Hindlimb muscle (tissue), 1 donor: Measurements from ENCODE around the gene LCMT1. TPM values are rescaled to one million over a fixed set of nuclear protein-coding genes. Genes with fewer than 3 reads are reported as not detected.

Experiments used
- DNase-seq: peaks from one replicate; pipeline ENCODE4 v3.0.0-alpha.2; 2013
- polyA plus RNA-seq: library from polyadenylated mRNA; unstranded; fragments of 120-200 nt; gene quantifications from one replicate; pipeline ENCODE4 v1.2.1, GENCODE V29; 2013; ENCODE audit not compliant: insufficient read length

Gene LCMT1
- polyA plus RNA-seq, 1 donor = 36.8 TPM

DNA sequence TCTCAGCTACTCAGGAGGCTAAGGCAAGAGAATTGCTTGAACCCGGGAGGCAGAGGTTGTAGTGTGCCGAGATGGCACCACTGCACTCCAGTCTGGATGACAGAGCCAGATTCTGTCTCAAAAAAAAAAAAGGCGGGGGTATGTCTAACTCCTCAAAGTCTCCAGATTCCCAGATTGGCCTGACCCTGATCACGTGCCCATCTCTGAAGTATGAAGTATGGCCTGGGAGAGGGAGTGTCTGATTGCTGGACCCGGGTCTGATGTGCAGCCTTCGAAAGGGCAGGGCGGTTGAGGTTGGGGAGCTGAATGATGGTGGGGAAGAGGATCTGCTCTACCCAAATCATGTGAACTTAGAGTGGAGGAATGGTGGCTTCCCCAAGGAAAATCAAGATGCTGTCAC is 87.9 kb downstream of the LCMT1 start:
- no peak for DNase-seq

DNA sequence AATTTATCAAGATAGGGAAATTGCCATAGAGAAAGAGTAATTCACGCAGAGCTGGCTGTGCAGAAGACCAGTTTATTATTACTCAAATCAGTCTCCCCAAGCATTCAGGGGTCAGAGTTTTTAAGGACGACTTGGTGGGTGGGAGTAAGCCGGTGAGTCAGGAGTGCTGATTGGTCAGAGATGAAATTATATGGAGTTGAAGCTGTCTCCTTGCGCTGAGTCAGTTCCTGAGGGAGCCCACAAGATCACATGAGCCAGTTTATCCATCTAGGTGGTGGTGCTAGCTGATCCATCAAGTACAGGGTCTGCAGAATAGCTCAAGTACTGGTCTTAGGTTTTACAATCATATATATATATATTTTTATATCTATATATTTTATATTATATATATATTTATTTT is 99.2 kb downstream of the LCMT1 start:
- DNase-seq = no peak

DNA sequence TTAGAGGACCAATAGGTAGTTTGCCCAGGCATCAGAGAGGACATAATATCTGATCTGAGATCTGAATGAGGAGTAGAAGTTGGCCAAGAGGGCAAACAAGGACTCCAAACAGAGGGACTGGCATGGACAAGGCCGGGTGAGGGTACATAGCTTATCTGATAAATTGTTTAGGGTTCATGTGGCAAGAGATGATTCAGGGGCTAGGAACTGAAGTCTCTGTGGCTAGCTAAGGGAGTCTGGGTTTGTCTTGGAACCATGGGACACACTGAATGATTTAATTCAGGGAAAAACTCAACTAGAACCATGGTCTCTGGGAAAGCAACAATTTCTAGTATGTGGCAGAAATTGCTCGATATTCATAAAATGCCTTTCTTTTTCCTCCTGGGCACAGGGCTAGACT is 101.1 kb downstream of the LCMT1 start:
- DNase-seq = no peak

DNA sequence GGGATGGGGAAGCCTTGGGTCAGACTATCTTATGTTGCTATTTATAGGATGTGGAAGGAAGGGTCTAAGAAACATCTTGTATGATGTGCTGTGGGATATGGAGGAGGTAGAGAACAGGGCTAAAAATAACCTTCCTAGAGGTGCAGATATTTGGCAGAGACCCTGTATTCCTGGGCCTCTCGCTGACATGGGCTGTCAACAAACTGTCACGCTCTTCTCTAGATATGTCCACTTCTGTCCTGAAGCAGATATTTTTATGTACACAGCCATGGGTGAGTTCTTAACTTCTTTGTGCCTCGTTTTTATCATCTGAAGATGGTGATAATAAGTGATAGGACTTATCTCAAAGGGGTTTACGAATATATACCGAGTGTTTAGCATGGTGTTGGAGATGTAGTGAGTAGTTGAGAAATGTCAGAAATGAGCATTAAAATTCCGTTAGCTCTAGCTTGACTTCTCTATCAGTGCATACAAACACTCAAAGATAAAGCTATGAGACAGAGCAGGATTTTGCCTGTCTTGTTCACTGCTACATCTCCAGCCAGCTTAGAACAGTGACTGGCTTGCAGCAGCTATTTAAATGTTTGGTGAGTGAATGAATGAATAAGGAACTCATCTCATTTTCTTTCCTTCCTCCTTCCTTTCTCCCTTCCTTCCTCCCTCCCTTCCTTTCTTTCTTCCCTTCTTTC is 102.3 kb downstream of the LCMT1 start:
- DNase-seq = no peak

DNA sequence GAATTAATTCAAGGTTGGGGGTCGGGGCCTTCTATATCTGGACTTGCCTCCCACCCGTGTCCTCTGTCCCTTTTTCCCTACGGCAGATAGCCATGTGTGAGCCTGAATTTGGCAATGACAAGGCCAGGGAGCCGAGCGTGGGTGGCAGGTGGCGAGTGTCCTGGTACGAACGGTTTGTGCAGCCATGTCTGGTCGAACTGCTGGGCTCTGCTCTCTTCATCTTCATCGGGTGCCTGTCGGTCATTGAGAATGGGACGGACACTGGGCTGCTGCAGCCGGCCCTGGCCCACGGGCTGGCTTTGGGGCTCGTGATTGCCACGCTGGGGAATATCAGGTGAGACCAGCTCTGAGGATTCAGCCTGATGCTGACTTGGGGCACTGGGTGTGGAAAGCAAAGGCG is 105.6 kb downstream of the LCMT1 start:
- DNase-seq = no peak

DNA sequence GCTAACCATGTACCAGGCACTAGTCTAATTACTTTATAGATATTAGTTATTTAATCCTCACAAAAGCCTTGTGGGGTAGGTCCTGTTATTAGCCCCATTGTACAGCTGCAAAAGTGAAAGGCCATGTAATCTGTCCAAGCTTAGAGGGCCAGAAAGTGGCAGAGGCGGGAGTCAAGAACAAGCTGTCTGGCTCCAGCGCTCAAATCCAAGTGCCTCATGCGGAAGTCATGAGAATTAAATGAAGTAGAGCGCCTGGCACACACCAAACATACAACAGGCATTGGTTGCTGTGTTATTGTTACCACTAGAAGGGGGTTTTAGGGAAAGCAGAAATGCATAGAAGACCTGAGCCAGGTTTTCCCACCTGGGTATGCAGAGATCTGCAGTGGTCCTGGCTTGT is 106.4 kb downstream of the LCMT1 start:
- no peak for DNase-seq

DNA sequence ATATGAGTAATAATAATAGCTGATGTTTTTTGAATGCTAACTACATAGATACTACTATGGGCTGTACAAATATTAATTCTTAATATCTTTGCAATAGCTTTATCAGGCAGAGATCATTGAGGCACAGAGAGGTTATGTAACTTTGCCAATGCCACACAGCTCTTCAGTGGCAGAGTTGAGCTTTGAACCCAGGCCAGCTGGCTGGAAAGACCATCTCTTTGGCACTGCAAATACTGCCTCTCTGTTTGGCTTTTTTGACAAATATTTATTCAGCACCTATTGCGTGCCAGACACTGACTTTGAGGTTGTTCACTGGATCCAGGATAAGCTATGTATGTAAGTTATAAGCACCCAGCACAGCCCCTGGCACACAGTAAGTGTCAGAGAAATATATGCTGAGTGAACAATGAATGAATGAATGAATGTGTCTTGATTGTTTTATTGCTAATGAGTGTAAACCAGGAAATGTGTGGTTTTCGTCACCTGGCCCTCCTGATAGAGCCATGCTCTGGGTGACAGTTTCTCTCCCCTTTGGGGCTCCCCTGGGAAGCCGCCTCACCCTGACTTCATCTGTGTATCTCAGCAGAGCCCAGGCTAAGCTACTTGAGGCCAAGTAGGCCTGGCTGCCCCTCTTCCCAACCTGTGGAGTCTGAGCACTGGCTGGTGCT is 107.7 kb downstream of the LCMT1 start:
- no peak for DNase-seq

DNA sequence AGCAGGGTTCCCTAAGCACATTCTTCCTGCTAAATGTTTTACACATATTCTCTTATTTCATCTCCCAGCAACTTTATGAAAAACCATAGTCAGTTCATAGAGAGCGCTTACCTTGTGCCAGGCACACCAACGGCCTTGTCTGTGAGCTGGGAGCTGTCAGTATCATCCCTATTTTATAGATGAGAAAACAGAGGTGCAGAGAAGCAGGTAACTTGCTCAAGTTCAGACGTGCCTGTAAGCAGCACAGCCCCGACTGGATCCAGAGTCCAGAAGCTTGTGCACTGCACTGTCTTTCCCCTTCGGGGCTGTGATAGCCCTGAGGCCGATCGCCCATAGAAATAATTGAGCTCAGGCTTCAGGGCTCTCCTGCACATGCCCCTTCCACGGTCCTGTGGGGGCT is 111.4 kb downstream of the LCMT1 start:
- no peak for DNase-seq

DNA sequence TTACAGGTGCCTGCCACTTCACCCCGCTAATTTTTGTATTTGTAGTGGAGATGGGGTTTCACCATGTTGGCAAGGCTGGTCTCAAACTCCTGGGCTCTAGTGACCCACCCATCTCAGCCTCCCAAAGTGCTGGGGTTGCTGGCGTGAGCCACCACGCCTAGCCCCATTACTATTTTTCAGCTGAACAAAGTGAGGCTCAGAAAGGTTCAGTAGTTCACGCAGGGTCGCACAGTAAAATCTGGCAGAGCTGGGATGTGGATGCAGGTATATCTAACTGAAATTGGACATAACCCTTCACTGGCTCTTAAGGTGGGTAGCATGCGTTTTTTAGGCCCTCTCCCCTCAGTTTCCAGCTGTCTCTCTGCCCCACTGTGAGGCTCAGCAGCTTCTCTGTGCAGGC is 112.4 kb downstream of the LCMT1 start:
- DNase-seq = no peak

DNA sequence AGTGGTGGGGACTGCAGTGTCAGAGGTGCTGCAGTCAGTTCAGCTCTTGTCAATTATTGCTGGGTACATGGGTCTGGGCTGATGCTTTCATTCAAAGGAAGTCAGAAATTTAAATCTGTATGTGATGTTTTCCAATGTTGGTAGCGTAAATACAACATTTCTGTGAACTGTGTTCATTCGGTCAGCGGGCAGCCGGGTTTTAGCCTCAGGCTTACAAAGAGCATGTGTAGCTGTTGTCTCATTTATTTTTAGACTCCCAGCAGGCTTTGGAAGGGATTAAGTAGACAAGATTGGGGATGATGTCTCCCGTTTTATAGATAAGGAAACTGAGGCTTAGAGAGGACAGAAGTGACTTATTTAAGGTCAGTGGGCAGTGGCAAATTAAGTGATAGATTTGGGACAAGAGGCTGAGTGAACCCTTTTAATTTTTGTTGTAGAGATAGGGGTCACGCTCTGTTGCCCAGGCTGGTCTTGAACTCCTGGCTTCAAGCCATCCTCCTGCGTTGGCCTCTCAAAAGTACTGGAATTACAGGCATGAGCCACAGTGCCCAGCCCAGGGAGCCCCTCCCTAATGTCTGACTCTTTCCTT is 113.3 kb downstream of the LCMT1 start:
- no peak for DNase-seq

Other genes with a start within 250 kb of the LCMT1 start
- 41.3 TPM for gene ARHGAP17, start 96.4 kb upstream of the LCMT1 start, polyA plus RNA-seq
- gene AQP8, start 105.2 kb downstream of the LCMT1 start, polyA plus RNA-seq = not detected
- 5.8 TPM for gene ZKSCAN2, start 146.1 kb downstream of the LCMT1 start, polyA plus RNA-seq